Suprapubic skin (tissue), 4 donors: ENCODE data around the gene ZNF740.

Experiments
- POLR2A ChIP-seq, 2 donors: fragments of 450-650 bp; IDR thresholded peaks; one replicate each; pipeline ENCODE4 v1.6.1; 2017; ENCODE audit warnings: antibody characterized with exemption in 2 of 2, mild to moderate bottlenecking in 2 of 2, moderate library complexity in 2 of 2
- POLR2AphosphoS5 ChIP-seq, 3 donors: sonication (generic); formaldehyde crosslinking; IDR thresholded peaks; one replicate each; pipeline ENCODE4 v1.6.1; 2017; ENCODE audit warnings: antibody characterized with exemption in 3 of 3
- TF ChIP-seq, protein P1 (sequence below), 2 donors: fragments of 200-600 bp in 1 of 2; fragments of 450-650 bp in 1 of 2; sonication (generic) in 1 of 2; IDR thresholded peaks; one replicate each; pipeline ENCODE4 v1.5.1; 2016 to 2019; ENCODE audit warnings: antibody characterized with exemption in 2 of 2, mild to moderate bottlenecking in 1 of 2, moderate library complexity in 1 of 2

DNA sequence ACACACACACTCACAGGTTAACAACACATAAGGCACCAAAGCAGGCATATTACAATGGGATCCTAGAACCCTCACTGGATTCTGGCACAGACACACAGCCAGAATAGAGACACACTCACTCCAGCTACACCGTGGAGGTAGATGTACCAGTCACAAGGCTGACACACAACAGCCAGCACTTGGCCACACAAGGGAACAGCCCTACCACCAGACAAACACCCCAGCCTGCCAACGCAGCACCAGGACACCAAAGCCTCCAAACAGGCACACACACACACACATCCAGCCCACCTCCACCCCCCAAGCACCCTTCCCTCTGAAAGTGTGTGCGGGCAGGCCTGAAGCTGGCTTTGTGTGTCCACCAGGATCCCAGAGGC lies 37.4 kb downstream of the ZNF740 start:
- TF ChIP-seq POLR2A (IDR thresholded peaks at IDR 0.05): no peak
- TF ChIP-seq, protein P1, sequence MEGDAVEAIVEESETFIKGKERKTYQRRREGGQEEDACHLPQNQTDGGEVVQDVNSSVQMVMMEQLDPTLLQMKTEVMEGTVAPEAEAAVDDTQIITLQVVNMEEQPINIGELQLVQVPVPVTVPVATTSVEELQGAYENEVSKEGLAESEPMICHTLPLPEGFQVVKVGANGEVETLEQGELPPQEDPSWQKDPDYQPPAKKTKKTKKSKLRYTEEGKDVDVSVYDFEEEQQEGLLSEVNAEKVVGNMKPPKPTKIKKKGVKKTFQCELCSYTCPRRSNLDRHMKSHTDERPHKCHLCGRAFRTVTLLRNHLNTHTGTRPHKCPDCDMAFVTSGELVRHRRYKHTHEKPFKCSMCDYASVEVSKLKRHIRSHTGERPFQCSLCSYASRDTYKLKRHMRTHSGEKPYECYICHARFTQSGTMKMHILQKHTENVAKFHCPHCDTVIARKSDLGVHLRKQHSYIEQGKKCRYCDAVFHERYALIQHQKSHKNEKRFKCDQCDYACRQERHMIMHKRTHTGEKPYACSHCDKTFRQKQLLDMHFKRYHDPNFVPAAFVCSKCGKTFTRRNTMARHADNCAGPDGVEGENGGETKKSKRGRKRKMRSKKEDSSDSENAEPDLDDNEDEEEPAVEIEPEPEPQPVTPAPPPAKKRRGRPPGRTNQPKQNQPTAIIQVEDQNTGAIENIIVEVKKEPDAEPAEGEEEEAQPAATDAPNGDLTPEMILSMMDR (IDR thresholded peaks at IDR 0.05): no peak
- TF ChIP-seq POLR2AphosphoS5 (IDR thresholded peaks at IDR 0.05): no peak
